Measurements from ENCODE around the gene KATNBL1. TPM values are rescaled to one million over a fixed set of nuclear protein-coding genes. Genes with fewer than 3 reads are reported as not detected.
A peak's percentile ranks its signal among the peaks of the same experiment; 100 is the strongest.

KATNBL1 gene
- total and polyA plus RNA-seq, 2 experiments from 2014 or later: 54.8 to 77.0 TPM

GRCh38 chr15:34160735-34161134 lies 49.2 kb downstream of the KATNBL1 start:
- H3K36me3 ChIP-seq: no peaks in the 10 kb centered on the region
- no peak overlapping the region for H3K4me3 ChIP-seq
- DNase-seq (ENCODE audit: low read depth in 1 of 2, low spot score in 1 of 2): no peak
- no peaks in the 10 kb centered on the region for H3K4me1 ChIP-seq (ENCODE audit: low read depth)
- no peaks in the 10 kb centered on the region for H3K9me3 ChIP-seq (ENCODE audit: low read depth)
- no peaks in the 10 kb centered on the region for H3K27me3 ChIP-seq
- H3K27ac ChIP-seq: no peak overlapping the region
- no peak for TF ChIP-seq CTCF (IDR thresholded peaks at IDR 0.05; ENCODE audit: low read depth, low read length)

- Histone ChIP-seq H3K27me3 (no peaks in the 10 kb centered on the region), H3K36me3 (no peaks in the 10 kb centered on the region), H3K27ac (no peak overlapping the region), H3K4me3 (no peak overlapping the region), H3K9me3 (ENCODE audit: low read depth) (no peaks in the 10 kb centered on the region), H3K4me1 (ENCODE audit: low read depth) (no peaks in the 10 kb centered on the region)
- no peak for DNase-seq (ENCODE audit: low read depth in 1 of 2, low spot score in 1 of 2)
- no peak for TF ChIP-seq CTCF (IDR thresholded peaks at IDR 0.05; ENCODE audit: low read depth, low read length)
These were observed 51.5 kb downstream of the KATNBL1 start for GRCh38 chr15:34158355-34158754.

DNA sequence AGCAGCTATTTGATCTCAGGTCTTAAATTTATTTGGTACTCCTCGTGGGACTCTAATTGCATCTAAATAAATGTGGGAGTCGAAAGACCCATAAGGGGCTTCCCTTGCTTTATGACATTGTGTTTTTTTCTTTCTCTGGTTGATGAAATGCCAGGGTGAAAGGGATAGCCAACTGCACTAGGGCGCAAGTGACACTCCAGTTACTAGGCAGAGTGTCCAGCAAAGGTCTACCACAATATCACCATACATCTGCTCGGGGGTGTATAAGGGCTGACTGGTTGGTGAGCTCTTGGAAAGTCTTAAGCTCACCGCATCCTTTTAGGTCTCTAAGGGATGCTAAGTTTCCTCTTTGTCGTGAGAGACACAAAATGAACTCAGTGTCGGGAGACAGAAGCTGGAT lies 54.0 kb downstream of the KATNBL1 start:
- TF ChIP-seq CTCF (IDR thresholded peaks at IDR 0.05; ENCODE audit: low read depth, low read length): no peak
- no peaks in the 10 kb centered on the region for H3K27me3 ChIP-seq
- no peak for DNase-seq (ENCODE audit: low read depth in 1 of 2, low spot score in 1 of 2)
- no peaks in the 10 kb centered on the region for H3K4me1 ChIP-seq (ENCODE audit: low read depth)
- H3K36me3 ChIP-seq: peaks cover 2% of the 10 kb centered on the region
- no peak overlapping the region for H3K27ac ChIP-seq
- no peaks in the 10 kb centered on the region for H3K9me3 ChIP-seq (ENCODE audit: low read depth)
- no peak overlapping the region for H3K4me3 ChIP-seq

DNA sequence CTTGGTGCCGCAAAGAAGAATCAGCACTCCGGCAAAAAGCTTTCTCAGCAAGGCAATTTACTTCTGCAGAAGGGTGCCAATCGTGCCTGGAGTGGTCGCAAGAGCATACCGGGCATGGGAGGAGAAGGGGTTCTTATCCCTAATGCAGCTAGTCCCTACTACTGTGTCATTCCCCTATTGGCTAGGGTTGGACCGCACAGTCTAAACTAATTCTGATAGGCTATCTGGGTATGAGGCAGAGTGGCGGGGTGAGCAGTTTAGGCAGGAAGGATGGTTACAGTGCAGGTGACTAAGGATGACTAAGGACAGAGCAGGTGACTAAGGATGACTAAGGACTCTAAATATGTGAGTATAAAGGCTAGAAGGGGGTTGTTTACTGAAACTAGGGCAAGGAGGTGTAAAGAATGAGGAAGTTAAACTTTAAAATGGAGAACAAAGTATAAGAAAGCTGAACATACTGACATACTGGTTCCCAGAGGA lies 55.1 kb downstream of the KATNBL1 start:
- Histone ChIP-seq H3K4me1 (ENCODE audit: low read depth) (no peaks in the 10 kb centered on the region), H3K9me3 (ENCODE audit: low read depth) (no peaks in the 10 kb centered on the region), H3K27me3 (no peaks in the 10 kb centered on the region), H3K36me3 (peaks cover 13% of the 10 kb centered on the region), H3K27ac (no peak overlapping the region), H3K4me3 (no peak overlapping the region)
- peak in 1 of 2 donors; percentile 2 for DNase-seq (ENCODE audit: low read depth in 1 of 2, low spot score in 1 of 2)
- TF ChIP-seq CTCF (IDR thresholded peaks at IDR 0.05; ENCODE audit: low read depth, low read length): no peak

GRCh38 chr15:34147371-34148140 lies 62.3 kb downstream of the KATNBL1 start:
- Histone ChIP-seq H3K36me3 (peaks cover 47% of the 10 kb centered on the region), H3K4me3 (no peak overlapping the region), H3K4me1 (ENCODE audit: low read depth) (no peaks in the 10 kb centered on the region), H3K27me3 (no peaks in the 10 kb centered on the region), H3K9me3 (ENCODE audit: low read depth) (no peaks in the 10 kb centered on the region), H3K27ac (no peak overlapping the region)
- DNase-seq (ENCODE audit: low read depth in 1 of 2, low spot score in 1 of 2): peak in 1 of 2 donors; percentile 49
- TF ChIP-seq CTCF (IDR thresholded peaks at IDR 0.05; ENCODE audit: low read depth, low read length): no peak

All from cardiac muscle cell (in vitro differentiated cells and primary cell).